Cardiac ventricle fibroblast (primary cell): ENCODE data around the gene SLC35B3. TPM values are rescaled to one million over a fixed set of nuclear protein-coding genes. Genes with fewer than 3 reads are reported as not detected.

Experiments
- total RNA-seq: library from RNA; depleted of rRNA; stranded (reverse); fragments of >200 nt; gene quantifications from 2 replicates; pipeline ENCODE4 v1.2.3, GENCODE V29; 2015

The SLC35B3 gene
- 17.0 and 17.3 TPM in 2 replicates for total RNA-seq

DNA sequence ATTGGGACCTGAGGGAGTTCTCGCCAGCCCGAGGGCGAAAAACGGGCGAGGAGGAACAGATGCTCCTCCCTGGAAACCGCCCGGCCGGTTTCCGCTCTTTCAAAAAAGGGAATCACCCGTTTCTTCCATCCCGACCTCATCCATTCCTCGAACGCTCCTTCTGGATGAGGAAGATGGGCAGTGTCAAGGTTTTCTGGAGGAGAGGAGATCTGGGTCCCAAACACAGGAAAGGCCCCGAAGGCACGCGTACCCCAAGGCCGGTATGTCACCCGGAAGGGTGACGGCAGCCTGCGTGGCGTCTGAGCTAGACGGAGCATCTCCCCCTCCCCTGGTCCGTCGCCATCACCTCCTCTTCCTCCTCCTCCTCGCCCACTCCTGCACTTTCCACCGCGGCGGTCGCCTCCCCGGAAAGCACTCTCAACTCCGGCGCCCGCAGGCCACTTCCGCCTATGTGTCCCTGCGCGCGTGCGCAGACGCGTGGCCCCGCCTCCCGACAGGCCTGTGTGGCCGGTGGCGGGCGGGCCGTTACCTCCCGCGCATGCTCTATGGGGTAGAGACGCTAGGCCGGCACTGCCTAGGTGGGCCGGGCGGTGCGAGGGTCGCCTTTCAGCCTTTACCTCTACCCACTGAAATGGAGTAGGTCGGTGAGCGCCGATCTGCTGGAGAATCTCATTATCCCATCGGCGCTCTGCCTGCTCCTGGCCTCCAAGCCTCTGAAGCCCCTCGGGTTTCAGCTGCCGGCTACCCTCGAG is at the start of gene SLC35B3:
Gene SLC35B3, minus strand, starts transcription at position 453 of the 752 bp plus-strand sequence.

